ENCODE measurements around the gene KCNC1.

KCNC1 gene

GRCh38 chr11:17827006-17827405 lies 92.4 kb downstream of the KCNC1 start:
- DNase-seq (ENCODE audit: low read depth): no peak

- DNase-seq (ENCODE audit: low read depth): no peak
Measured at GRCh38 chr11:17828311-17828751, 93.8 kb downstream of the KCNC1 start.

- no peak for DNase-seq (ENCODE audit: low read depth)
Measured at GRCh38 chr11:17831228-17831627, 96.6 kb downstream of the KCNC1 start.

- DNase-seq (ENCODE audit: low read depth): no peak
Measured at GRCh38 chr11:17831883-17832282, 97.3 kb downstream of the KCNC1 start.
